Melanocyte of skin (primary cell): ENCODE measurements around the gene APP. TPM values are rescaled to one million over a fixed set of nuclear protein-coding genes. Genes with fewer than 3 reads are reported as not detected.

Source experiments
- small RNA-seq, 2 donors: library from RNA; depleted of rRNA; stranded (forward); fragments of <200 nt; gene quantifications; one replicate each; pipeline ENCODE3, GENCODE V24; 2012
- total RNA-seq, 2 donors: library from RNA; depleted of rRNA; stranded (reverse); fragments of >200 nt; gene quantifications; 2 replicates each; pipeline ENCODE4 v1.2.3, GENCODE V29; 2012

Gene APP
- total RNA-seq, result 100 to 1,000 TPM; 148 to 208 TPM

DNA sequence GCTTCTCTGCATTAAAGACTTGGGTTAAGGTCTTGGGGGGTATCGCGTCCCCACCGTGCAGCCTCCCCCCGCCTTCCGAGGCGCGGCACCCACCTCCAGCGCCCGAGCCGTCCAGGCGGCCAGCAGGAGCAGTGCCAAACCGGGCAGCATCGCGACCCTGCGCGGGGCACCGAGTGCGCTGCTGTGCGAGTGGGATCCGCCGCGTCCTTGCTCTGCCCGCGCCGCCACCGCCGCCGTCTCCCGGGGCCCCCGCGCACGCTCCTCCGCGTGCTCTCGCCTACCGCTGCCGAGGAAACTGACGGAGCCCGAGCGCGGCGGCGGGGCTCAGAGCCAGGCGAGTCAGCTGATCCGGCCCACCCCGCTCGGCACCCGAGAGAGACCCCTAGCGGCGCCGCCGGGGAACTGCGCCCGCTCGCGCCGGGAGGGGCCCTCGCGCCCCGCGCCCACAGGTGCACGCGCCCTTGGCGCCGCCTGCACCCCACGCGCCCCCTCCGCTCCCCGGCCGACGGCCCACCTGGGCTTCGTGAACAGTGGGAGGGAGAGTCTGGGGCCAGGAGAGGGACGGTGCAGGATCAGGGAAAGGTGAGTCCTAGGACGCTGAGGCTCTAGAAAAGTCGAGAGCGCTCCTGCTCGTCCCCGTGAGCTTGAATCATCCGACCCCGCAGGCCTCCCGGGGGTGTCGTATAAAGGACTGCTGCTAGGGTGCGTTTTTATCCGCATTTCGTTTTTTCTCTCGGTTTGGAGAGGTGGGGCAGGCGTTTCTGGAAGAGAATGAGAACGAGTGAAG is at the start of gene APP:
TSS of gene APP (minus strand) at position 300 of the 787 bp plus-strand sequence. CDS start at position 150, 150 bp downstream.

Small RNA genes within 50 kb of the gene (small RNA-seq; reads per million reads assigned to genes)
- gene RNU6-123P, result 0 reads per million in 2 donors
- gene RNU6-926P, result 0 reads per million in 2 donors
